Astrocyte of the spinal cord (primary cell): Measurements from ENCODE around the gene VAV3.

ENCODE experiments used
- DNase-seq: peaks from one replicate; pipeline ENCODE4 v3.0.0; 2011; ENCODE audit warnings: low read depth, low spot score
- H3K4me3 ChIP-seq: 2 replicates; pipeline ENCODE4 v1.5.1; 2011; ENCODE audit warnings: low read depth, mild to moderate bottlenecking, low read length, moderate library complexity
- CTCF ChIP-seq: IDR thresholded peaks from 2 replicates; pipeline ENCODE4 v1.5.1; 2012; ENCODE audit warnings: low read depth, mild to moderate bottlenecking, low read length, inconsistent platforms
- in situ Hi-C: cut with HindIII; loops from 2 replicates; pipeline ENCODE4 v1.10.0; 2017; ENCODE audit warnings: low sequenced_read_pairs

VAV3 gene

DNA sequence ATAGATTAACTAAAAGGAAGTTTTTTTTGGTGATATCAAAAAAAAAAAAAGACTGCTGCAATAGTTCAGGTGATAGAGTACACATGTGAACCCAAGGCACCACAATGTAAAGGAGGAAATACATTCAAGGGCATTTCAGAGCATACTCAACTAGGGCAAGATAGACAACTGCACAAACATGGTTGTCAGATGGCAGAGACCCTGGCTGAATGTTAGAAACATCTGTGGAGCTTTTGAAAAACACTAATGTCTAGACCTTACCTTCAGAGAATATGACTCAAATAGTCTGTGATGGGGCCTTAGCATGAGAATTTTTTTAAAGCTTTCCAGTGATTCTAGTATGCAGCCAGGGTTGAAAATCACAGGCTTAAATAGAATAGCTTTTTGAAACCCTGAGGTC, 173.6 kb downstream of the VAV3 start:
- in situ Hi-C loops, result no loop called here
- no peak for TF ChIP-seq CTCF
- DNase-seq, result no peak
- no peak overlapping the region for H3K4me3 ChIP-seq

DNA sequence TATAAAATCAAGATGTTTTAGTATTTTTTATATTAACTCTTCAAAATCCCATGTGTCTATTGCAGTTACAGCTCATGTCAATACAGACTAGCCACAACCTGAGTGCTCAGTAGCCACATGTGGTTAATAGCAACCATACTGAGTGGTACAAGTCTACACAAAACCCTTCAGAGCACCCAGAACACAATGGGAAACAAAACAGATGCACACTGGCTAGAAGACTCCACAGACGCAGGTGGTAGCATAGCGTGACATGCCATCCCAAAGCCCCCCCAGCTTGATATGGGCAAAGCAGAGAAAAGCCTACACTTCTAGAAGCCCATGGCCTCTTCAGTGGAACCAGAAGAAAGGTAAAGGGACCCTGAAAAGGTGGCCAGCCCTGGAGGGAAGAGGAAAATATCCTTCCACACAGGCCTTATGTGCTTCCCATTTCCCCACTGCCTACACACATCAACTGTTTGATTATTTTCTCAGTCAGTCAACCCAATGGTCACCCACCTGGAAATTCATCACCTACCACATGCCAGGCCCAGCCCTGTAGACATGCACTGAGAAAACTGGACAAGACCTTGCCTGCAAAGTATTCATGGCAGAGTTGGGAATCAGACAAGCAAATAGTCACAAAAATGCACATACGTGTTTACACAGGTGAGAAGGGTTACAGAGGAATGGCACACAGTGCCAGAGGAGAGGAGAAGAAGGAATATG, 175.0 kb downstream of the VAV3 start:
- no peak for TF ChIP-seq CTCF
- in situ Hi-C loops, result no loop called here
- DNase-seq, result no peak

GRCh38 chr1:107788206-107789202, 176.5 kb downstream of the VAV3 start:
- TF ChIP-seq CTCF, result no peak
- in situ Hi-C loops, result no loop called here
- DNase-seq, result no peak
- H3K4me3 ChIP-seq, result no peak overlapping the region

More for the DNA sequence above, 175.0 kb downstream of the VAV3 start:
- H3K4me3 ChIP-seq, result no peak overlapping the region

GRCh38 chr1:107787299-107787698, 177.7 kb downstream of the VAV3 start:
- no peak for DNase-seq
- no peak overlapping the region for H3K4me3 ChIP-seq
- no peak for TF ChIP-seq CTCF
- in situ Hi-C loops, result no loop called here

- in situ Hi-C loops, result no loop called here
- no peak for DNase-seq
- no peak for TF ChIP-seq CTCF
- H3K4me3 ChIP-seq, result no peak overlapping the region
These were observed 178.7 kb downstream of the VAV3 start for GRCh38 chr1:107786203-107786845.

- DNase-seq, result no peak
- TF ChIP-seq CTCF, result no peak
- no peak overlapping the region for H3K4me3 ChIP-seq
- in situ Hi-C loops, result no loop called here
These were observed 179.3 kb downstream of the VAV3 start for GRCh38 chr1:107785496-107786202.
